H1 (cell line): ENCODE results near the gene FBXL14. TPM values are rescaled to one million over a fixed set of nuclear protein-coding genes. Genes with fewer than 3 reads are reported as not detected.

Experiments
- SUZ12 ChIP-seq: fragments of 200-600 bp; sonication (generic); IDR thresholded peaks from 2 replicates; pipeline ENCODE4 v1.6.1; 2012; ENCODE audit warnings: mild to moderate bottlenecking, inconsistent platforms, low read length, moderate library complexity, mixed read lengths
- polyA plus RNA-seq, 7 experiments: library from polyadenylated mRNA; depleted of rRNA in 3 of 7; stranded (reverse) in 5 of 7; unstranded in 2 of 7; fragments of >200 nt in 5 of 7; fragments of 200-250 nt in 2 of 7; gene quantifications; 1 replicate in 5 of 7; 2 replicates in 1 of 7; 4 replicates in 1 of 7; pipeline versions ENCODE4 v1.2.1 to v1.2.3, GENCODE V29; 2011 to 2013; ENCODE audit warnings: missing spikeins in 2 of 7, mixed read lengths in 2 of 7
- total RNA-seq: library from RNA; stranded (reverse); fragmentation: NEBNext Ultra II Directional; extraction: Animal tissue kit (Norgen Biotek cat#: 25700); gene quantifications from 2 replicates; pipeline ENCODE4 v1.2.1, GENCODE V29; 2021

Gene FBXL14
- total and polyA plus RNA-seq, 2 of the 8 experiments (the other 6 are each of a cell fraction or from before 2014, with no cell fraction given): 5.5 to 9.6 TPM

DNA sequence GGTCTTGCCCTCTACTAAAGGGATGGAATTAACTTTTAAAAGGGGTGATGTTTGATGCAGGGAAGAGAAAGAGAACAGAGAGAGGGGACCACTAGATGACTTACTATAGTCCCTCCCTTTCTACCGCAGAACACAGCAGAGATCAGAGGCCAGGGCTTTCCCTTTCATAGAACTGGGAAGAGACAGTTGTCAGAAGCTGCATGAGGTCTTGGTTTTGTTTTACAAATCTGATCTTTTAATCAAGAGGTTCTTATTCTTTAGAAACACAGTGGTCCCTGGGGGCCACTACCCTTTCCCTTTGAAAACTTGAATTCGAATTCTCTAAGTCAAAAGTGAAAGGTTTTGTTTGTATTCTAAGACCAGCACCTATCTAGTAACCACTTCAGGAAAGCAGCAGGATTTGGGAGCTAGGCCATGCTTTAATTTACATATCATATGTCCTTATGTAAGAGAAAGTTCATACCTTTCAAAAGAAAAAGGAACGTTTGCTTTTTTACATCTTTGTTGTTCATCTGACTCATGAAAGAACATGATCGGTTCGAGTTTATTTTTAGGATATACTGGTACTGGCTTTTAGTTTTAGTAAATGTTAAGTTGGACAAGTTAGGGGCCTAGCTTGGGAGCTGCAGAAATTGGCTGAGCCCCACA lies 6.3 kb downstream of the FBXL14 start (continued):
- TF ChIP-seq SUZ12: no peak
